Measurements from ENCODE around the gene GPR139.

Gene GPR139

GRCh38 chr16:20073203-20074098 is at the start of gene GPR139:
GPR139 (minus strand) TSS chr16:20073890; CDS start chr16:20073616, 274 bp downstream.
- DNase-seq, result no peak

DNA sequence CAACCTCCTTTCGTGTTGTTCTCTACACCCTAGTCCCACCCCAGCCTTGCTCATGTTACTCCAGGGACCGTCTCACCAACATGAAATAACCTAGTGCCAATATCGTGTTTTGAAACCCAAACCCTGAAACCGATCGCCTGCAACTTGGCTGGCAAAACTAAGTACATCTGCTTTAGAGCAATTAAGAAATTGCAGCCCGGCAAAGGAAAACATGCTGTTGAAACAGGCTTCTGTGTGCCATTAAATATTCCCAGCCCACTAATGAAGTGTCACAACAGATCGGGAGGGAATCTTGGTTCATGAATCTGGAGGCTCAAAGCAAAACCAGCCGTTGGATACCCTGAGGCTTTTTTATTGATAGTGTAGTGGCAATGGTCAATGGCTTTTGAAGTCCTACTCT is 48.3 kb upstream of the GPR139 start:
- DNase-seq, result no peak

DNA sequence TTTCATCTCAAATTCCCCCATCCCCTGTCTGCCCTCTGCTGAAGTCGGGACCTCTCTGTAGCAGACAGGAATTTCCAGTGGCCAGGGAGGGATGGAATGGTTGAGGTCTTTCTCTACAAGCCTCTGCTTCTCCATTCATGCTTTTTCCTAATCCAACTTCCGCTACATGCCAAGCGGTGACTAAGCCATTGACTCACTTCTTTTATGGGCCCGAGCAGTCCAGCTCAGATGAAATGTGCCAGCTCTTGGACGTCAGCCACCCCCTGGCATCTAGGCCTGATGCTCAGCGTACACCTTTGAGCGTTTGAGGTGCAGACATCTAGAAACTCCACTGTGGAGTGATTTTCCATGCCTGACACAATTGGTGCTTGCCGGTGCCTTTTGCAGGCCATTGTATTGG is 40.7 kb upstream of the GPR139 start:
- no peak for DNase-seq

GRCh38 chr16:20111143-20111542 is 37.5 kb upstream of the GPR139 start:
- no peak for DNase-seq

DNA sequence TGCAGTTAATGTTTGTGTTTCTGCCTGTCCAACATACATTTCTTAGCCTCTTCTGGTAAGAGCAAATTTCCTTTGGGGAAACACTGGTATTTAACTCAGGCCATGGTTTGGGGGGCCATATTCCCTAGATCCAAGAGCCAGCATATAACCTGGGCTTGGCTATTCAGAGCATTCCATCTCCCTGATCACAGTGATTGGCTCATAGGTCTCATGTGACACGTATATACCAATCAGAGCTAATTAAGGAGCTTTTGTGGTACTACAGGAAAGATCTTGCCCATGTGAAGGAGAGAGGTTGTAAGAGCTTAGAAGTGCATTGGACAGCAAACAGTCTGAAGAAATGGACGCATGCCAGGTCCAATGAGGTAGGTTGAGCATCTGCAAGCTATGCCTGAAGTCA is 33.4 kb upstream of the GPR139 start:
- DNase-seq, result no peak

- no peak for DNase-seq
Measured at GRCh38 chr16:20104563-20105183, 31.0 kb upstream of the GPR139 start.

DNA sequence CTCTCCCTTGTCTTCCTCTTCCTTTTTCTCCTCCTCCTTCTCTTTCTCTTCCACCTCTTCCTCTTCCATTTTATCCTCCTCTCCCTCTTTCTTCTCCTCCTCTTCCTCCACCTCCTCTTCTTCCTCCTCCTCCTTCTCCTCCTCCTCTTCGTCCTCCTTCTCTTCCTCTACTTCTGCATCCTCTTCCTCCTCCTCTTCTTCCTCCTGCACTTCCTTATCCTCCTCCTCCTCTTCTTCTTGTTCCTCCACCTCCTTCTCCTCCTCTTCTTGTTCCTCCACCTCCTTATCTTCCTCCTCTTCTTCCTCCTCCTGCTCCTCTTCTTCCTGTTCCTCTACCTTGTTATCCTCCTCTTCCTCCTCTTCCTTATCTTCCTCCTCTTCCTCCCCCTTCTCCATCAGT is 28.8 kb upstream of the GPR139 start:
- no peak for DNase-seq

- no peak for DNase-seq
Measured at GRCh38 chr16:20102021-20102420, 28.3 kb upstream of the GPR139 start.

DNA sequence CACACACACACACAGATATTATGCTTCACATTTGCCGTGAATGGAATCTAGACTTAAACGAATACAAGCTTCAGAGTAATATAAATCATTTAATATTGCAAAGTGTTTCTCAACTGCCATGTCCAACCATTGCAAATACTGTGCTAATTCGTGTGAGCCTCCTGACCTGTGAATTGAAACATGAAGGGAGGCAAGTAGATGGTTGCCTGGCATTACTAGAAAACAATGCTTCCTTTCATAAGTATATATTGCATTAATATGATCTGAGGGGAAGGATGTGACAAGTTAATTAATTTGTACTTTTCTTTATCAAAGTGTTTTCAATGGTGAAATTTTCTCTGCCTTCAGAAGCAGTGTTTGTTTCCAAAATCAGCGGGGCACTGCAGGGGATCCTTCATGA is 25.7 kb upstream of the GPR139 start:
- no peak for DNase-seq

GRCh38 chr16:20094157-20094556 is 20.5 kb upstream of the GPR139 start:
- no peak for DNase-seq

- DNase-seq, result no peak
Measured at GRCh38 chr16:20089246-20089965, 15.7 kb upstream of the GPR139 start.

- DNase-seq, result no peak
Measured at GRCh38 chr16:20084624-20085226, 11.0 kb upstream of the GPR139 start.

- no peak for DNase-seq
Measured at GRCh38 chr16:20079106-20079505, 5.4 kb upstream of the GPR139 start.

DNA sequence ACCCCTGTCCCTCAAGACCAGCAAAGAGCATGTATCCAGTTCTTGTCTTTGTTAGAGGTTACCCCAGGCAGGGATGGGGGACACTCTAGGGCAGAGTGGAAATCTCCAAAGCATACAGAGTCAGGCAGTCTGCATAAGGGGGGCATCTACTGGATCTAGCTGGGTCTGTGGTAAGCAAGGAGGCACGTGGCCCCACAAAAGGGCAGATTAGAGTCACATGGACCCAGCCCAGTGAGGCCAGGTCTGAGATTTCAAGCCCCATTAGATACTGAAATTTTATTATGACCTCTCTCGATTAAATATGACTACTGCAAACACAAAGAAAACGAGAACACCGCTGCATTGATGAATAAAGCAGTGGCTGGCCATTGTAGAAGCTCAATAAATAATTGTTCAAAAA is 1.6 kb upstream of the GPR139 start:
- no peak for DNase-seq

- DNase-seq, result no peak
Measured at GRCh38 chr16:20074099-20074991, 655 bp upstream of the GPR139 start.

DNA sequence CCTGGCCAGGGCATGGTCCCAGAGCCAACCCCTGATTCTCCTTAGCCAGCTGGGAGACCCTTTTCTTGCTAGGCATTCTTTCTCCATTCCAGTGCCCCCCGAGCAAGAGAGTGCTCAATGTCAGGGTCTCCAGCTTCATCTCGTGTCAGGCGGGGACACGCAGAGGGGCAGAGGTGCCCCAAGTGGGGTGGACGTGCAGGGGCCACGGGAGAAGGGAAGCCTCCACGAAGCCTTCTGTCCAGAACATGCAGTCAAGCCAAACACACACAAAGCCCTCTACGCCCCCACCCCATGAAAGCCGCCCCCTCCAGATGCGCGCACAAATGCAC is 852 bp downstream of the GPR139 start:
- no peak for DNase-seq

GRCh38 chr16:20072146-20072873 is 1.4 kb downstream of the GPR139 start:
- no peak for DNase-seq

DNA sequence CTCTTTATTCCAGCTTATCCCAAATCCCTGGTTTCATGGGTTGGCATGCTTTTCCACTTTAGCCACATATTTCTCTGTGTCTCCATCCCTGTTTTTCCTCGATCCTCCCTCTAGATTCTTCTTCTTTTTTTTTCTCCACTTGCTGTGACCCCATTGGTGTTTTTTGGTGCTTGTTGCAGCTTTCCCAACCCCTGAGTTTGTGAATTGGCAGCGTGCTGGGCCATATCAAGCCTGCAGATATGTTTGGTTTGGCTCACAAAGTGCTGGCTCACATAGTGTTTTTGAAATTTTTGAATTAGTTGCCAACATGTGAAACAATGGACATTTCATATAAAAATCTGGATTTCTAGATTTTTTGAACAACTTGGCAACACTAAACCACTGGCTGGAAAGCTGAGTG is 8.8 kb downstream of the GPR139 start:
- no peak for DNase-seq

DNA sequence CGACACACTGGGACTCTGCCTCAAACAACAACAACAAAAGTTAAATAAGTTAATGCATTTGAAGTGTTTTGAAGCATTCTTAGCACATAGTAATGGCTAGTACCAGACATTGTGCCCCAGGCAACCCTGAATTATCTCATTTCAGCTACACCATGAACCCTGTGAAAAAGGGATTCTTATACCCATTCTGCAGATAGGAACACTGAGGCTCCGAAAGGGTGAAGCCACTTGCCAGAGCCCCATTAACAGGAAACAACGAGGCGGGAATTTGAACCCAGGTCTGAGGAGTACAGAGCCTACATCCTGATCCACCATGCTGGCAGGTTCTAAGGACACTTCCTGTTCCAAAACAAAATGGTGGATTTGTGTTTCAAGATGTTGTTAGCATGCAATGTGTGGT is 9.2 kb downstream of the GPR139 start:
- no peak for DNase-seq

DNA sequence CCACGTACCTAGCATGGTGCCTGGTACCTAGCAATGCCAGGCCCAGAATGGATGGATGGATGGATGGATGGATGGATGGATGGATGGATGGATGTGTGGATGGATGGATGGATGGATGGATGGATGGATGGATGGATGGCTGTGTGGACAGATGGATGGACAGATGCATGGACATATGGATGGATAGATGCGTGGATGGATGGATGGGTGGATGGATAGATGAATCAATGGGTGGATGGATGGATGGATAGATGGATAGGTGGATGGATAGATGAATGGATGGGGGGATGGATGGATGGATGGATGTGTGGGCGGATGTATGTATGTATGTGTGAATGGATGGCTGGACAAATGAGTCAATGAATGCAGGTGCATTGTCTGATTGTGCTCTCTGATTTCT is 12.6 kb downstream of the GPR139 start:
- DNase-seq, result no peak

GRCh38 chr16:20056436-20056835 is 17.3 kb downstream of the GPR139 start:
- no peak for DNase-seq

GRCh38 chr16:20053336-20053735 is 20.4 kb downstream of the GPR139 start:
- DNase-seq, result no peak

Measured in NCI-H1930 (cell line).